LNCaP clone FGC (cell line): ENCODE data around the gene LAMA4.
A peak's percentile ranks its signal among the peaks of the same experiment; 100 is the strongest.

Experiments used
- DNase-seq: peaks from one replicate; pipeline ENCODE4 v3.0.0-alpha.2; 2011; ENCODE audit warnings: low read depth
- H3K4me3 ChIP-seq: 2 replicates; pipeline ENCODE4 v1.5.1; 2011; ENCODE audit warnings: mild to moderate bottlenecking, low read depth, low read length, control low read depth
- CTCF ChIP-seq: IDR thresholded peaks from 2 replicates; pipeline ENCODE4 v1.5.1; 2012; ENCODE audit warnings: mild to moderate bottlenecking; ENCODE audit not compliant: control insufficient read depth, insufficient read depth; ENCODE audit errors: extremely low read depth

LAMA4 gene

GRCh38 chr6:112266331-112266730 lies 12.0 kb upstream of the LAMA4 start:
- no peak overlapping the region for H3K4me3 ChIP-seq
- no peak for DNase-seq
- no peak for TF ChIP-seq CTCF

- no peak for TF ChIP-seq CTCF
- DNase-seq = no peak
- H3K4me3 ChIP-seq = no peak overlapping the region
Measured at GRCh38 chr6:112259337-112259675, 4.9 kb upstream of the LAMA4 start.

GRCh38 chr6:112258642-112259336 lies 4.4 kb upstream of the LAMA4 start:
- no peak overlapping the region for H3K4me3 ChIP-seq
- no peak for DNase-seq
- TF ChIP-seq CTCF = no peak

- H3K4me3 ChIP-seq = no peak overlapping the region
- DNase-seq = no peak
- TF ChIP-seq CTCF = no peak
Measured at GRCh38 chr6:112257178-112257855, 3.0 kb upstream of the LAMA4 start.

- H3K4me3 ChIP-seq = no peak overlapping the region
- TF ChIP-seq CTCF = no peak
- DNase-seq = no peak
Measured at GRCh38 chr6:112254921-112255320, 554 bp upstream of the LAMA4 start.

- TF ChIP-seq CTCF = no peak
- no peak for DNase-seq
- H3K4me3 ChIP-seq = peak overlapping the region; percentile 43
Measured at GRCh38 chr6:112253498-112253840, 898 bp downstream of the LAMA4 start.
